SK-N-SH (cell line): ENCODE data around the gene PER2. TPM values are rescaled to one million over a fixed set of nuclear protein-coding genes. Genes with fewer than 3 reads are reported as not detected.

Experiments used
- CTCF ChIA-PET: fragments of 300-600, 350-600 bp; formaldehyde crosslinking; extraction: SDS; loops from one replicate; lab custom pipeline; 2021; lab: Yijun Ruan, JAX
- POLR2A ChIA-PET: fragments of 350-600 bp; sonication (Branson Sonifier 250); formaldehyde crosslinking; extraction: SDS; loops from one replicate; lab custom pipeline; 2020; ENCODE audit warnings: antibody characterized with exemption, inconsistent platforms; lab: Yijun Ruan, JAX
- DNase-seq: peaks from one replicate; pipeline ENCODE4 v3.0.0; 2012
- H2AFZ ChIP-seq: fragments of 200-600 bp; sonication (generic); 2 replicates; pipeline ENCODE4 v1.8.1; 2016; ENCODE audit warnings: antibody characterized with exemption, mild to moderate bottlenecking, low read depth
- H3F3A ChIP-seq: fragments of 200-600 bp; sonication (generic); replicated peaks from 2 replicates; pipeline ENCODE3; 2016; ENCODE audit warnings: antibody characterized with exemption, mild to moderate bottlenecking; ENCODE audit not compliant: insufficient read depth
- H3K27ac ChIP-seq, 2 experiments: fragments of 200-500 bp in 1 of 2; fragments of 200-600 bp in 1 of 2; sonication (Bioruptor generic) in 1 of 2; sonication (generic), shearing (Covaris generic) in 1 of 2; 2 replicates each; pipeline versions ENCODE4 v1.5.1 to v1.6.1; 2014 to 2016; ENCODE audit warnings: low read depth in 2 of 2, inconsistent platforms in 1 of 2, low read length in 1 of 2, mild to moderate bottlenecking in 1 of 2, mixed read lengths in 1 of 2
- H3K27me3 ChIP-seq: fragments of 200-600 bp; sonication (generic), shearing (Covaris generic); 2 replicates; pipeline ENCODE4 v1.6.1; 2016; ENCODE audit warnings: mixed run types; ENCODE audit not compliant: insufficient read depth
- H3K36me3 ChIP-seq, 2 experiments: fragments of 200-500 bp in 1 of 2; fragments of 200-600 bp in 1 of 2; sonication (Bioruptor generic) in 1 of 2; sonication (generic) in 1 of 2; replicated peaks in 1 of 2; 2 replicates each; pipeline versions ENCODE3 to v1.5.1; 2014 to 2016; ENCODE audit warnings: low read length in 1 of 2, mild to moderate bottlenecking in 1 of 2; ENCODE audit not compliant: insufficient read depth in 2 of 2, control insufficient read depth in 1 of 2
- H3K4me1 ChIP-seq, 2 experiments: fragments of 200-500 bp in 1 of 2; fragments of 200-600 bp in 1 of 2; sonication (Bioruptor generic) in 1 of 2; sonication (generic), shearing (Covaris generic) in 1 of 2; 2 replicates each; pipeline versions ENCODE4 v1.5.1 to v1.6.1; 2014 to 2016; ENCODE audit warnings: low read depth in 1 of 2, low read length in 1 of 2, mixed run types in 1 of 2; ENCODE audit not compliant: insufficient read depth in 2 of 2, control insufficient read depth in 1 of 2
- H3K4me2 ChIP-seq: fragments of 200-600 bp; sonication (generic), shearing (Covaris generic); 2 replicates; pipeline ENCODE4 v1.6.1; 2017; ENCODE audit warnings: mixed run types
- H3K4me3 ChIP-seq, 2 experiments: fragments of 200-500 bp in 1 of 2; fragments of 200-600 bp in 1 of 2; sonication (Bioruptor generic) in 1 of 2; sonication (generic), shearing (Covaris generic) in 1 of 2; 2 replicates each; pipeline versions ENCODE4 v1.5.1 to v1.8.1; 2014 to 2016; ENCODE audit warnings: low read depth in 2 of 2, inconsistent platforms in 1 of 2, low read length in 1 of 2, mild to moderate bottlenecking in 1 of 2, mixed read lengths in 1 of 2, moderate library complexity in 1 of 2
- H3K79me2 ChIP-seq: fragments of 200-600 bp; sonication (generic); 2 replicates; pipeline ENCODE4 v1.8.1; 2017; ENCODE audit warnings: mild to moderate bottlenecking; ENCODE audit not compliant: insufficient read depth
- H3K9ac ChIP-seq: fragments of 200-600 bp; sonication (generic); 2 replicates; pipeline ENCODE4 v1.6.1; 2017; ENCODE audit warnings: mixed run types
- H3K9me2 ChIP-seq: fragments of 200-600 bp; sonication (generic); 2 replicates; pipeline ENCODE4 v1.6.1; 2017; ENCODE audit warnings: mixed run types
- H3K9me3 ChIP-seq: fragments of 200-600 bp; sonication (generic); 2 replicates; pipeline ENCODE4 v1.6.1; 2017; ENCODE audit warnings: mixed run types, mild to moderate bottlenecking, moderate library complexity
- H4K20me1 ChIP-seq: fragments of 200-600 bp; sonication (generic); 2 replicates; pipeline ENCODE4 v1.6.1; 2017; ENCODE audit warnings: mild to moderate bottlenecking, mixed run types; ENCODE audit not compliant: insufficient read depth
- ELF1 ChIP-seq: IDR thresholded peaks from 2 replicates; pipeline ENCODE4 v1.4.0; 2012
- EZH2phosphoT487 ChIP-seq: fragments of 200-600 bp; sonication (generic); IDR thresholded peaks from 2 replicates; pipeline ENCODE4 v1.6.1; 2017; ENCODE audit warnings: low read depth, mixed run types, mild to moderate bottlenecking, antibody characterized with exemption, moderate library complexity, borderline replicate concordance
- GATA2 ChIP-seq: sonication (generic); formaldehyde crosslinking; IDR thresholded peaks from 2 replicates; pipeline ENCODE4 v1.5.0; 2020; ENCODE audit warnings: mild to moderate bottlenecking, missing genetic modification reagents
- MEF2A ChIP-seq: IDR thresholded peaks from 2 replicates; pipeline ENCODE4 v1.4.0; 2012; ENCODE audit warnings: low read depth, borderline replicate concordance
- MXI1 ChIP-seq: IDR thresholded peaks from 2 replicates; pipeline ENCODE4 v1.6.1; 2012; ENCODE audit warnings: mild to moderate bottlenecking, low read depth, low read length, improper control_type of control experiment
- NFIC ChIP-seq: IDR thresholded peaks from 2 replicates; pipeline ENCODE4 v1.4.0; 2012; ENCODE audit warnings: borderline replicate concordance
- NRF1 ChIP-seq: IDR thresholded peaks from 2 replicates; pipeline ENCODE4 v1.6.1; 2012; ENCODE audit warnings: low read depth, mild to moderate bottlenecking, low read length
- POLR2AphosphoS5 ChIP-seq: IDR thresholded peaks from 2 replicates; pipeline ENCODE4 v1.6.1; 2012; ENCODE audit warnings: low read depth, low read length
- RCOR1 ChIP-seq: fragments of 150-350 bp; IDR thresholded peaks from 2 replicates; pipeline ENCODE4 v1.6.1; 2017; ENCODE audit warnings: antibody characterized with exemption, low read length
- TCF12 ChIP-seq: IDR thresholded peaks from 2 replicates; pipeline ENCODE4 v1.4.0; 2012
- YY1 ChIP-seq: IDR thresholded peaks from 2 replicates; pipeline ENCODE4 v1.4.0; 2012; ENCODE audit warnings: low read depth, mild to moderate bottlenecking
- WGBS: methylation state at CpG from one replicate; pipeline ENCODE4 v1.1.6; 2017; ENCODE audit warnings: low lambda C conversion rate; 5-methylcytosine and 5-hydroxymethylcytosine counted together
- polyA plus RNA-seq, 3 experiments: library from polyadenylated mRNA; depleted of rRNA; stranded (reverse); fragments of >200 nt; gene quantifications; 2 replicates each; pipeline ENCODE4 v1.2.3, GENCODE V29; 2012
- TF ChIP-seq, protein P1 (sequence below): IDR thresholded peaks from 2 replicates; pipeline ENCODE4 v1.4.0; 2012; ENCODE audit warnings: low read depth, borderline replicate concordance
- TF ChIP-seq, protein P2 (sequence below): IDR thresholded peaks from 2 replicates; pipeline ENCODE4 v1.6.1; 2012; ENCODE audit warnings: mild to moderate bottlenecking, low read depth, low read length, moderate library complexity
- TF ChIP-seq, protein P3 (sequence below): fragments of 200-600 bp; sonication (generic); IDR thresholded peaks from 2 replicates; pipeline ENCODE4 v1.6.1; 2017; ENCODE audit warnings: antibody characterized with exemption, mild to moderate bottlenecking, moderate library complexity

Gene PER2
- polyA plus RNA-seq, 1 of the 3 experiments (the other 2 are of a cell fraction) = 0.82 TPM

DNA sequence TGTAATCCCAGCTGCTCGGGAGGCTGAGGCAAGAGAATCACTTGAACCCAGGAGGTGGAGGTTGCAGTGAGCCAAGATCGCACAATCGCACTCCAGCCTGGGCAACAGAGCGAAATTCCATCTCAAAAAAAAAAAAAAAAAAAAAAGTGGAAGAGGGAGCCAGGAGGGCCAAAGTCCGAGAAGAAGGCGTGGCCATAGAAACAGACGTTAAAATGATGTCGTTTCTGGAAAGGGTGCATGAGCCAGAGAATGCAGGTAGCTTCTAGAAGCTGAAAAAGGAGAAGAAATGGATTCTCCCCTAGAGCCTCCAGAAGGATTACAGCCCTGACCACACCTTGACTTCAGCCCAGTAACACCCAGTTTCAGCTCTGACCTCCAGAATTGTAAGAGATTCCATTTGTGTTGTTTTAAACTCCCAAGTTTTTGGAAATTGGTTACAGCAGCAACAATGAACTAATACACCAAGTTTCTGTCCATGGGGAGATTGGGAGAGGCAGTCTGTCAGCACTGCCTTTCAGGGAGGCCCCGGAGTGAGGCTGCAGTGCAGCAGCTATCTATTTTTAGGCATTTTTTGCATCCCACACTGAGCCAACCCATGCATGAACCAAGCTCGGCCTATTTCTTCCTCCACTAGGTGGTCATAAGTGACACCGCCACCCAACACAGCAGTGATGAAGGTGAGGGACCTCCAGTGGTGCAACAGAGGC lies 17.7 kb upstream of the PER2 start:
- no peaks in the 10 kb centered on the region for H3K36me3 ChIP-seq
- H3F3A ChIP-seq = no peaks in the 10 kb centered on the region
- H3K79me2 ChIP-seq = no peaks in the 10 kb centered on the region
- no peaks in the 10 kb centered on the region for H3K9me3 ChIP-seq
- CTCF ChIA-PET = interaction anchor here (1.2 kb wide), 1 partner anchor 42 kb away, joined by 3 read pairs; no protein-coding TSS in a partner anchor
- H3K9me2 ChIP-seq = no peaks in the 10 kb centered on the region
- no peak overlapping the region for H3K9ac ChIP-seq
- H3K4me3 ChIP-seq = no peak overlapping the region
- no peaks in the 10 kb centered on the region for H3K4me1 ChIP-seq
- TF ChIP-seq, protein P1, sequence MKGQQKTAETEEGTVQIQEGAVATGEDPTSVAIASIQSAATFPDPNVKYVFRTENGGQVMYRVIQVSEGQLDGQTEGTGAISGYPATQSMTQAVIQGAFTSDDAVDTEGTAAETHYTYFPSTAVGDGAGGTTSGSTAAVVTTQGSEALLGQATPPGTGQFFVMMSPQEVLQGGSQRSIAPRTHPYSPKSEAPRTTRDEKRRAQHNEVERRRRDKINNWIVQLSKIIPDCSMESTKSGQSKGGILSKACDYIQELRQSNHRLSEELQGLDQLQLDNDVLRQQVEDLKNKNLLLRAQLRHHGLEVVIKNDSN = no peak
- TF ChIP-seq MXI1 = no peak
- no peak for TF ChIP-seq MEF2A
- TF ChIP-seq TCF12 = no peak
- no peak for TF ChIP-seq EZH2phosphoT487
- no peak for TF ChIP-seq YY1
- no peak for TF ChIP-seq NRF1
- no peak for TF ChIP-seq POLR2AphosphoS5
- TF ChIP-seq RCOR1 = no peak
- TF ChIP-seq, all 33 proteins: peak for 0
- H2AFZ ChIP-seq = no peak overlapping the region
- no peak overlapping the region for H3K27ac ChIP-seq
- 79% methylated on average over 11 of the region's 11 CpGs for WGBS
- H3K27me3 ChIP-seq = no peaks in the 10 kb centered on the region
- POLR2A ChIA-PET = no interaction called here
- no peak overlapping the region for H3K4me2 ChIP-seq
- H4K20me1 ChIP-seq = no peaks in the 10 kb centered on the region
- no peak for DNase-seq

DNA sequence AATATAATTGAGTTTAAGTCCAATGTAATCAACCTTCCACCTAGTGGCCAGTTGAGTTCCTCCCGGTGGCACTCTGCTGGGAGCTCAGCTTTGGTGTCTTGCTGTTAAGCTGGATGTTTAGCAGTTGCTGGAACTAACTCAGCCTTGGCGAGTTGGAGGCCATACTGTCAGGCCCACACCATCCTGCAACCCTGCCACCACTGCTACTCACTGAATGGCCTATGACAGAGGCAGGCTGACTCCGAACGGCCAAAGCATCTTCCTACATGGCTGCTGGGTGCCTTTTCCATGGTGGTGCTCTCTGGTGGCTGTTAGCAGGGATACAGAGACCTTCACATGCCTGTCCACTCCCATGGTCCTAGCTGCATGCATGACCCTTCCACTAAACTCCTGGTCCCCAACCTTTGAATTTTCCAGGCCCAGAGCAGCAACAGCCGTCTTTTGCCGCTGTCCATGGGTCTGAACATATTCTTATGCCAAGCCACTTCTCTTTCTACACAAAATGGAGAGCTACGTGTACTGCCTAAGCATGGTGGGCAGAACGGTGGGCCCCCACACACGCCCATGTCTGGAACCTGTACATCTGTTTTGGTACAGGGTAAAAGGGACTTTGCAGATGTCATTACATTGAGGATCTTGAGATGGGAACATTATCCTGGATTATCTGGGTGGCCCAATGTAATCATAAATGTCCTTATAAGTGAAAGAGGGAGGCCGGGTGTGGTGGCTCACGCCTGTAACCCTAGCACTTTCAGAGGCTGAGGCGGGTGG lies 16.9 kb upstream of the PER2 start:
- ChIA-PET CTCF (interaction anchor here (1.2 to 1.8 kb wide), 2 partner anchors 10 to 41 kb away, joined by 3 to 4 read pairs; no protein-coding TSS in a partner anchor), POLR2A (no interaction called here)
- no peaks in the 10 kb centered on the region for H3K27me3 ChIP-seq
- H3K36me3 ChIP-seq = no peaks in the 10 kb centered on the region
- H3F3A ChIP-seq = no peaks in the 10 kb centered on the region
- H3K9me2 ChIP-seq = no peaks in the 10 kb centered on the region
- no peak overlapping the region for H3K4me2 ChIP-seq
- no peak overlapping the region for H2AFZ ChIP-seq
- no peaks in the 10 kb centered on the region for H3K4me1 ChIP-seq
- no peaks in the 10 kb centered on the region for H3K9me3 ChIP-seq
- H3K27ac ChIP-seq = no peak overlapping the region
- no peak for TF ChIP-seq NFIC
- no peak for TF ChIP-seq ELF1
- TF ChIP-seq, protein P2, sequence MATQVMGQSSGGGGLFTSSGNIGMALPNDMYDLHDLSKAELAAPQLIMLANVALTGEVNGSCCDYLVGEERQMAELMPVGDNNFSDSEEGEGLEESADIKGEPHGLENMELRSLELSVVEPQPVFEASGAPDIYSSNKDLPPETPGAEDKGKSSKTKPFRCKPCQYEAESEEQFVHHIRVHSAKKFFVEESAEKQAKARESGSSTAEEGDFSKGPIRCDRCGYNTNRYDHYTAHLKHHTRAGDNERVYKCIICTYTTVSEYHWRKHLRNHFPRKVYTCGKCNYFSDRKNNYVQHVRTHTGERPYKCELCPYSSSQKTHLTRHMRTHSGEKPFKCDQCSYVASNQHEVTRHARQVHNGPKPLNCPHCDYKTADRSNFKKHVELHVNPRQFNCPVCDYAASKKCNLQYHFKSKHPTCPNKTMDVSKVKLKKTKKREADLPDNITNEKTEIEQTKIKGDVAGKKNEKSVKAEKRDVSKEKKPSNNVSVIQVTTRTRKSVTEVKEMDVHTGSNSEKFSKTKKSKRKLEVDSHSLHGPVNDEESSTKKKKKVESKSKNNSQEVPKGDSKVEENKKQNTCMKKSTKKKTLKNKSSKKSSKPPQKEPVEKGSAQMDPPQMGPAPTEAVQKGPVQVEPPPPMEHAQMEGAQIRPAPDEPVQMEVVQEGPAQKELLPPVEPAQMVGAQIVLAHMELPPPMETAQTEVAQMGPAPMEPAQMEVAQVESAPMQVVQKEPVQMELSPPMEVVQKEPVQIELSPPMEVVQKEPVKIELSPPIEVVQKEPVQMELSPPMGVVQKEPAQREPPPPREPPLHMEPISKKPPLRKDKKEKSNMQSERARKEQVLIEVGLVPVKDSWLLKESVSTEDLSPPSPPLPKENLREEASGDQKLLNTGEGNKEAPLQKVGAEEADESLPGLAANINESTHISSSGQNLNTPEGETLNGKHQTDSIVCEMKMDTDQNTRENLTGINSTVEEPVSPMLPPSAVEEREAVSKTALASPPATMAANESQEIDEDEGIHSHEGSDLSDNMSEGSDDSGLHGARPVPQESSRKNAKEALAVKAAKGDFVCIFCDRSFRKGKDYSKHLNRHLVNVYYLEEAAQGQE = peak; percentile 73; the same call in 1 of the 2 replicates
- no peak for TF ChIP-seq GATA2 (CRISPR knock-in tag)
- TF ChIP-seq, protein P3, sequence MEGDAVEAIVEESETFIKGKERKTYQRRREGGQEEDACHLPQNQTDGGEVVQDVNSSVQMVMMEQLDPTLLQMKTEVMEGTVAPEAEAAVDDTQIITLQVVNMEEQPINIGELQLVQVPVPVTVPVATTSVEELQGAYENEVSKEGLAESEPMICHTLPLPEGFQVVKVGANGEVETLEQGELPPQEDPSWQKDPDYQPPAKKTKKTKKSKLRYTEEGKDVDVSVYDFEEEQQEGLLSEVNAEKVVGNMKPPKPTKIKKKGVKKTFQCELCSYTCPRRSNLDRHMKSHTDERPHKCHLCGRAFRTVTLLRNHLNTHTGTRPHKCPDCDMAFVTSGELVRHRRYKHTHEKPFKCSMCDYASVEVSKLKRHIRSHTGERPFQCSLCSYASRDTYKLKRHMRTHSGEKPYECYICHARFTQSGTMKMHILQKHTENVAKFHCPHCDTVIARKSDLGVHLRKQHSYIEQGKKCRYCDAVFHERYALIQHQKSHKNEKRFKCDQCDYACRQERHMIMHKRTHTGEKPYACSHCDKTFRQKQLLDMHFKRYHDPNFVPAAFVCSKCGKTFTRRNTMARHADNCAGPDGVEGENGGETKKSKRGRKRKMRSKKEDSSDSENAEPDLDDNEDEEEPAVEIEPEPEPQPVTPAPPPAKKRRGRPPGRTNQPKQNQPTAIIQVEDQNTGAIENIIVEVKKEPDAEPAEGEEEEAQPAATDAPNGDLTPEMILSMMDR = peak; percentile 19; the same call in 1 of the 2 replicates
- TF ChIP-seq, all 33 proteins: peak for 2
- Histone ChIP-seq H4K20me1 (no peaks in the 10 kb centered on the region), H3K9ac (no peak overlapping the region), H3K79me2 (no peaks in the 10 kb centered on the region), H3K4me3 (no peak overlapping the region)
- 80% methylated on average over 10 of the region's 12 CpGs for WGBS
- DNase-seq = no peak
